Sigmoid colon (tissue), 3 donors: ENCODE results near the gene WRAP73.

ENCODE experiments used
- POLR2A ChIP-seq, 2 donors: fragments of 450-650 bp; IDR thresholded peaks; one replicate each; pipeline ENCODE4 v1.6.1; 2016; ENCODE audit warnings: antibody characterized with exemption in 2 of 2, mild to moderate bottlenecking in 2 of 2, moderate library complexity in 2 of 2
- TF ChIP-seq, protein P1 (sequence below), 4 experiments: fragments of 450-650 bp in 3 of 4; fragments of 200-600 bp in 1 of 4; IDR thresholded peaks; one replicate each; pipeline ENCODE4 v1.5.1; 2016 to 2019; ENCODE audit warnings: antibody characterized with exemption in 4 of 4, mild to moderate bottlenecking in 3 of 4, moderate library complexity in 2 of 4

DNA sequence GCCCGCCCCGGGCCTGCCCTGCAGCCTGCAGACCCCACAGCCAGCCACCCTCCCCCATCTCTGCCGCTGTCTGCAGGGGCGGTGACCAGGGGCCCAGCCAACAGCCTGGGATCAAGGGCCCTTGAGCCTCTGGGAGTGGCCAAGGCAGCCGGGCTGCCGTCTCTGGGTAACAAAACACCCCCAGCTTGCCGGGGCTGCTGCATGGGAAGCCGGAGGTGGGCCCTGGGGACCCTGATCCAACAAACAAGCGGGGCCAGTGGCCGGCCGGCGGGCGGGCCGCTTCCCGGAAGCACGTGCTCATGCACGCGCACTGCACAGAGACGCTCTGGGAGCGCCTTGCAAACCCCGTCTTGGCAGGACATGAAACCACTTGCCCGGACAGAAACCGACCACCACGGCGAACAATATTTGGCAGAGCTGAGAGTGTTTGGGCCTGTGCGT, 51.8 kb downstream of the WRAP73 start:
- no peak for TF ChIP-seq POLR2A (IDR thresholded peaks at IDR 0.05)
- TF ChIP-seq, protein P1, sequence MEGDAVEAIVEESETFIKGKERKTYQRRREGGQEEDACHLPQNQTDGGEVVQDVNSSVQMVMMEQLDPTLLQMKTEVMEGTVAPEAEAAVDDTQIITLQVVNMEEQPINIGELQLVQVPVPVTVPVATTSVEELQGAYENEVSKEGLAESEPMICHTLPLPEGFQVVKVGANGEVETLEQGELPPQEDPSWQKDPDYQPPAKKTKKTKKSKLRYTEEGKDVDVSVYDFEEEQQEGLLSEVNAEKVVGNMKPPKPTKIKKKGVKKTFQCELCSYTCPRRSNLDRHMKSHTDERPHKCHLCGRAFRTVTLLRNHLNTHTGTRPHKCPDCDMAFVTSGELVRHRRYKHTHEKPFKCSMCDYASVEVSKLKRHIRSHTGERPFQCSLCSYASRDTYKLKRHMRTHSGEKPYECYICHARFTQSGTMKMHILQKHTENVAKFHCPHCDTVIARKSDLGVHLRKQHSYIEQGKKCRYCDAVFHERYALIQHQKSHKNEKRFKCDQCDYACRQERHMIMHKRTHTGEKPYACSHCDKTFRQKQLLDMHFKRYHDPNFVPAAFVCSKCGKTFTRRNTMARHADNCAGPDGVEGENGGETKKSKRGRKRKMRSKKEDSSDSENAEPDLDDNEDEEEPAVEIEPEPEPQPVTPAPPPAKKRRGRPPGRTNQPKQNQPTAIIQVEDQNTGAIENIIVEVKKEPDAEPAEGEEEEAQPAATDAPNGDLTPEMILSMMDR (IDR thresholded peaks at IDR 0.05): no peak
